PC-3 (cell line): ENCODE measurements around the gene LMOD3. TPM values are rescaled to one million over a fixed set of nuclear protein-coding genes. Genes with fewer than 3 reads are reported as not detected.

Experiments
- ATAC-seq: fragments of 200-7000 bp; cut with Tn5 transposase; 2 replicates; pipeline ENCODE4 v1.9.1; 2020; ENCODE audit warnings: mild to moderate bottlenecking, moderate library complexity
- BruUV-seq: library from RNA; stranded (reverse); fragments of 400-500 nt; replicated peaks from 2 replicates; lab custom pipeline; 2021; lab: Mats Ljungman, UMichigan
- CTCF ChIA-PET: fragments of 300-600 bp; sonication (Branson Sonifier 250); formaldehyde crosslinking; loops from one replicate; lab custom pipeline; 2022; ENCODE audit warnings: antibody characterized with exemption; lab: Charles Lee
- POLR2A ChIA-PET: fragments of 300-600 bp; sonication (Branson Sonifier 250); formaldehyde crosslinking; loops from one replicate; lab custom pipeline; 2022; ENCODE audit warnings: antibody characterized with exemption; ENCODE audit not compliant: unreplicated experiment; lab: Charles Lee
- DNase-seq: peaks from one replicate; pipeline ENCODE4 v3.0.0-alpha.2; 2015
- H2AFZ ChIP-seq: fragments of 300-600 bp; sonication (generic); 2 replicates; pipeline ENCODE4 v1.6.0; 2016; ENCODE audit warnings: antibody characterized with exemption, low read length
- H3F3A ChIP-seq: fragments of 300-600 bp; sonication (generic); one replicate; pipeline ENCODE4 v1.6.0; 2017; ENCODE audit warnings: antibody characterized with exemption, low read length, control low read depth, mild to moderate bottlenecking; ENCODE audit not compliant: unreplicated experiment
- H3K27ac ChIP-seq: fragments of 300-600 bp; sonication (generic); 2 replicates; pipeline ENCODE4 v1.5.1; 2016; ENCODE audit warnings: mild to moderate bottlenecking, low read length
- H3K27me3 ChIP-seq: fragments of 300-600 bp; sonication (generic); 2 replicates; pipeline ENCODE4 v1.6.1; 2016; ENCODE audit warnings: low read length, mixed read lengths
- H3K36me3 ChIP-seq: fragments of 300-600 bp; sonication (generic); 2 replicates; pipeline ENCODE4 v1.6.1; 2016; ENCODE audit warnings: low read depth, mixed run types, low read length, mixed read lengths
- H3K4me1 ChIP-seq: fragments of 300-600 bp; sonication (generic); 2 replicates; pipeline ENCODE4 v1.5.1; 2016; ENCODE audit warnings: low read length; ENCODE audit not compliant: insufficient read depth
- H3K4me2 ChIP-seq: fragments of 300-600 bp; sonication (generic); 2 replicates; pipeline ENCODE4 v1.6.0; 2016; ENCODE audit warnings: low read length
- H3K4me3 ChIP-seq: fragments of 300-600 bp; sonication (generic); 2 replicates; pipeline ENCODE4 v1.5.1; 2016; ENCODE audit warnings: mild to moderate bottlenecking, low read length, mixed read lengths
- H3K79me2 ChIP-seq: fragments of 300-600 bp; sonication (generic); 2 replicates; pipeline ENCODE4 v1.6.1; 2017; ENCODE audit warnings: low read length, mixed read lengths
- H3K9ac ChIP-seq: fragments of 300-600 bp; sonication (generic); 2 replicates; pipeline ENCODE4 v1.6.0; 2016; ENCODE audit warnings: mild to moderate bottlenecking, low read length
- H3K9me2 ChIP-seq: fragments of 300-600 bp; sonication (generic); replicated peaks from 2 replicates; pipeline ENCODE4 v1.6.1; 2016; ENCODE audit warnings: mixed run types, low read length, mixed read lengths
- H3K9me3 ChIP-seq: fragments of 300-600 bp; sonication (generic); 2 replicates; pipeline ENCODE4 v1.6.1; 2016; ENCODE audit warnings: low read length, mixed read lengths
- H4K20me1 ChIP-seq: fragments of 300-600 bp; sonication (generic); 2 replicates; pipeline ENCODE4 v1.6.1; 2016; ENCODE audit warnings: low read length, mixed read lengths
- CTCF ChIP-seq: fragments of 300-600 bp; sonication (generic); conservative IDR thresholded peaks from 2 replicates; pipeline ENCODE4 v1.5.1; 2017; ENCODE audit warnings: antibody characterized with exemption, low read depth, mild to moderate bottlenecking, low read length
- EZH2 ChIP-seq: fragments of 300-600 bp; sonication (generic); IDR thresholded peaks from one replicate; pipeline ENCODE4 v1.6.1; 2017; ENCODE audit warnings: antibody characterized with exemption, mild to moderate bottlenecking, low read length; ENCODE audit not compliant: unreplicated experiment
- EZH2phosphoT487 ChIP-seq: fragments of 300-600 bp; sonication (generic); IDR thresholded peaks from 2 replicates; pipeline ENCODE4 v1.6.1; 2018; ENCODE audit warnings: mild to moderate bottlenecking, antibody characterized with exemption, low read length, borderline replicate concordance
- intact Hi-C: fragments of 100-400 bp; cut with micrococcal nuclease; formaldehyde crosslinking; loops from 2 replicates; pipeline ENCODE4 v1.9.0; 2023
- total RNA-seq: library from RNA; depleted of rRNA; stranded (reverse); fragments of >200 nt; gene quantifications from 2 replicates; pipeline ENCODE4 v1.2.3, GENCODE V29; 2014

LMOD3 gene
- total RNA-seq, 1 experiment from 2014 or later = not detected

DNA sequence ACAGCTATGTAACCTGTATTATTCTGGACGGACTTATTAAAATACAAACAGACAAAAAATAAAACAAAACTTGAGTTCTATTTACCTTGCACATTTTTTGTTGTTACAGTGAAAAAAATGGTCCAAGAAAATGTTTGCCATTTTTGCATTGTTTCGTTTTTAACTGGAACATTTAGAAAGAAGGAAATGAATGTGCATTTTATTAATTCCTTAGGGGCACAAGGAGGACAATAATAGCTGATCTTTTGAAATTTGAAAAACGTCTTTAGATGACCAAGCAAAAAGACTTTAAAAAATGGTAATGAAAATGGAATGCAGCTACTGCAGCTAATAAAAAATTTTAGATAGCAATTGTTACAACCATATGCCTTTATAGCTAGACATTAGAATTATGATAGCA lies 17.1 kb downstream of the LMOD3 start:
- Histone ChIP-seq H2AFZ (no peak overlapping the region), H3K4me2 (no peak overlapping the region), H3K36me3 (no peaks in the 10 kb centered on the region; the same call in 1 of the 2 replicates), H3K4me3 (no peak overlapping the region), H3K27ac (no peak overlapping the region), H3K27me3 (no peaks in the 10 kb centered on the region), H3K9ac (no peak overlapping the region), H3K9me2 (no peaks in the 10 kb centered on the region), H3K4me1 (0 out of 2 replicates have a peak, but pooled peaks cover 4% of the 10 kb centered on the region), H4K20me1 (no peaks in the 10 kb centered on the region), H3F3A (no peaks in the 10 kb centered on the region), H3K9me3 (no peaks in the 10 kb centered on the region), H3K79me2 (no peaks in the 10 kb centered on the region)
- no TSS peak for BruUV-seq
- intact Hi-C loops = no loop called here
- no peak for DNase-seq
- ATAC-seq = no peak
- POLR2A ChIA-PET = interaction anchor here (0.7 kb wide), 1 partner anchor 53 kb away, joined by 6 read pairs; no protein-coding TSS in a partner anchor
- no peak for TF ChIP-seq EZH2
- no peak for TF ChIP-seq CTCF
- no peak for TF ChIP-seq EZH2phosphoT487
- CTCF ChIA-PET = no interaction called here

DNA sequence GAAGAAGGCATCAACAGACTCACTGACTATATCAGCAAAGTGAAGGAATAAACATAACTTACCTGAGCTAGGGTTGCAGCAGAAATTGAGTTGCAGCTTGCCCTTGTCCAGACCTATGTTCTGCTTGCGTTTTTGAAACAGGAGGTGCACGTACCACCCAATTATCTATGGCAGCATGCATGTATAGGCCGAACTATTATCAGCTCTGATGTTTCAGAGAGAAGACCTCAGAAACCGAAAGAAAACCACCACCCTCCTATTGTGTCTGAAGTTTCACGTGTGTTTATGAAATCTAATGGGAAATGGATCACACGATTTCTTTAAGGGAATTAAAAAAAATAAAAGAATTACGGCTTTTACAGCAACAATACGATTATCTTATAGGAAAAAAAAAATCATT lies 17.8 kb downstream of the LMOD3 start:
- Histone ChIP-seq H3F3A (no peaks in the 10 kb centered on the region), H3K4me3 (no peak overlapping the region), H3K9me2 (no peaks in the 10 kb centered on the region), H3K4me2 (no peak overlapping the region), H3K9ac (no peak overlapping the region), H3K27ac (no peak overlapping the region), H3K79me2 (no peaks in the 10 kb centered on the region), H3K36me3 (no peaks in the 10 kb centered on the region; the same call in 1 of the 2 replicates), H2AFZ (no peak overlapping the region), H3K27me3 (no peaks in the 10 kb centered on the region), H3K9me3 (no peaks in the 10 kb centered on the region), H4K20me1 (no peaks in the 10 kb centered on the region), H3K4me1 (0 out of 2 replicates have a peak, but pooled peaks cover 4% of the 10 kb centered on the region)
- DNase-seq (no peak), ATAC-seq (no peak)
- intact Hi-C loops = no loop called here
- POLR2A ChIA-PET = no interaction called here
- CTCF ChIA-PET = no interaction called here
- BruUV-seq = TSS peak; percentile 40
- TF ChIP-seq CTCF (no peak), EZH2 (no peak), EZH2phosphoT487 (no peak)

DNA sequence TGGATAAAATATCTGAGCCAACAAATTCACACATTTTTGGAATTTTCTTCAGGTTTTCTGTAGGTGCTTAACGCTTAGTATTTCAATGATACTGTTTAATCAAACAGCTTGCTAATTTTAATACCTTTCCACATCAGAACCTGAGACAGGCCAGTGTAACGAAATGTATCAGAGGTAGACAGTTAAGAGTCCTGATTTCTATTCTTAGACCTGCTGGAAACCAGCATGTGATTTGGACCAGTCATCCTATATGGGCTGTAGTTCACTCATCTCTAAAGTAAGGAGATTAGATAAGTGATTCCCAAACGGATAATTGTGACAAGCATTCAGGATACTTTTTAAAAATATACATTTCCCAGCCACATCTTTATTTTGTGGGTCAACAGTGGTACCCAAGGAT lies 19.3 kb downstream of the LMOD3 start:
- H3K4me1 ChIP-seq = 0 out of 2 replicates have a peak, but pooled peaks cover 4% of the 10 kb centered on the region
- H3K36me3 ChIP-seq = no peaks in the 10 kb centered on the region; the same call in 1 of the 2 replicates
- intact Hi-C loops = no loop called here
- H3K4me2 ChIP-seq = no peak overlapping the region
- no peaks in the 10 kb centered on the region for H3F3A ChIP-seq
- H3K27me3 ChIP-seq = no peaks in the 10 kb centered on the region
- H3K9me3 ChIP-seq = no peaks in the 10 kb centered on the region
- no peaks in the 10 kb centered on the region for H3K79me2 ChIP-seq
- CTCF ChIA-PET = no interaction called here
- H2AFZ ChIP-seq = no peak overlapping the region
- no peaks in the 10 kb centered on the region for H4K20me1 ChIP-seq
- H3K9me2 ChIP-seq = no peaks in the 10 kb centered on the region
- H3K4me3 ChIP-seq = no peak overlapping the region
- no peak for TF ChIP-seq EZH2phosphoT487
- POLR2A ChIA-PET = no interaction called here
- BruUV-seq = no TSS peak
- H3K9ac ChIP-seq = no peak overlapping the region
- no peak for DNase-seq
- no peak overlapping the region for H3K27ac ChIP-seq
- no peak for ATAC-seq
